DND-41 (cell line): ENCODE data around the gene TP73.

ENCODE experiments used
- CTCF ChIP-seq: IDR thresholded peaks from 2 replicates; pipeline ENCODE4 v1.5.1; 2012; ENCODE audit warnings: borderline replicate concordance, low read length, moderate library complexity, mild to moderate bottlenecking; ENCODE audit not compliant: poor library complexity, severe bottlenecking; ENCODE audit errors: extremely low read depth
- EZH2 ChIP-seq: IDR thresholded peaks from 3 replicates; pipeline ENCODE4 v1.6.1; 2012; ENCODE audit warnings: borderline replicate concordance, low read depth, mild to moderate bottlenecking, moderate library complexity, low read length, inconsistent platforms; ENCODE audit not compliant: severe bottlenecking

- no peak for TF ChIP-seq CTCF
- no peak for TF ChIP-seq EZH2
Observed at GRCh38 chr1:3722846-3723245, 70.5 kb downstream of the TP73 start.
